ENCODE measurements around the gene PPP1R13L. TPM values are rescaled to one million over a fixed set of nuclear protein-coding genes. Genes with fewer than 3 reads are reported as not detected.

Gene PPP1R13L
- total and polyA plus RNA-seq, 2 of the 8 experiments (the other 6 are each of a cell fraction or from before 2014, with no cell fraction given) = 9.1 to 15.3 TPM

DNA sequence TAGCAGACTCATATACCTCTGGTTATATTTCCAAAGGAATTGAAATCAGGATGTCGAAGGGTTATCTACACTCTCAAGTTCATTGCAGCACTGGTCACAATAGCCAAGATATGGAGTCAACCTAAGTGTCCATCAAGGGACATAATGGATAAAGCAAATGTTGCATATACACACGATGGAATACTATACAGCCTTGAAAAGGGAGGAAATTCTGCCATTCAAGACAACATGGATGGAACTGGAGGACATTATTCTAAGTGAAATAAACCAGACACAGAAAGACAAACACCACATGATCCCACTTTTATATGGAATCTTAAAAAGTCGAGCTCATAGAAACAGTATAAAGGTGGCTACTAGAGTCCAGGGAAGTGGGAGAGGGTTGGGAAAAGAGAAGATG is 32.5 kb upstream of the PPP1R13L start:
- H3K18ac ChIP-seq (ENCODE audit: extremely low read depth, low read length) = no peak overlapping the region
- H4K8ac ChIP-seq (ENCODE audit: extremely low read depth, insufficient read depth, low read length) = no peak overlapping the region
- H2BK5ac ChIP-seq (ENCODE audit: low read depth, low read length) = no peak overlapping the region
- no peak overlapping the region for H2BK120ac ChIP-seq (replicated peaks; ENCODE audit: low read depth, low read length)
- no peak overlapping the region for H3K4me2 ChIP-seq (ENCODE audit: insufficient read depth in 1 of 2, low read depth in 2 of 2, low read length in 2 of 2)
- H3K14ac ChIP-seq (ENCODE audit: insufficient read length) = no peak overlapping the region
- ChIA-PET CTCF (ENCODE audit: partially characterized antibody) (interaction anchor here (1.2 to 21.2 kb wide), 3 partner anchors 9 to 90 kb away, joined by 3 to 760 read pairs (median 3); partner anchors contain the start of gene FOSB), POLR2A (ENCODE audit: partially characterized antibody) (interaction anchor here (1.2 kb wide), 1 partner anchor 29 kb away, joined by 3 read pairs; no protein-coding TSS in a partner anchor)
- no peak overlapping the region for H2AFZ ChIP-seq (ENCODE audit: low read length)
- no peak overlapping the region for H4K5ac ChIP-seq (ENCODE audit: insufficient read length, low read depth, low read length)
- H3K23ac ChIP-seq (ENCODE audit: insufficient read length) = no peak overlapping the region
- H3K4me3 ChIP-seq (ENCODE audit: extremely low read depth in 1 of 4, insufficient read depth in 2 of 4, low read depth in 3 of 4, low read length in 4 of 4) = no peak overlapping the region
- no peak overlapping the region for H3K56ac ChIP-seq (replicated peaks; ENCODE audit: insufficient read length, low read depth, low read length)
- no peak overlapping the region for H2BK12ac ChIP-seq (ENCODE audit: low read depth, low read length)
- no peak overlapping the region for H3K9ac ChIP-seq (replicated peaks in 1 of 4; ENCODE audit: extremely low read depth in 1 of 4, low read depth in 3 of 4, low read length in 3 of 4)
- no peaks in the 10 kb centered on the region; the same call in 1 of the 2 replicates for H3K23me2 ChIP-seq (ENCODE audit: low read depth, low read length)
- H2AK5ac ChIP-seq (ENCODE audit: low read depth, low read length) = no peak overlapping the region
- no peak for FAIRE-seq
- no peak overlapping the region for H4K91ac ChIP-seq (replicated peaks; ENCODE audit: insufficient read length, low read length)
- 86% methylated on average over 3 of the region's 3 CpGs; no CpG with 5 or more reads in 1 of the 2 experiments for WGBS, 2 experiments (ENCODE audit: extremely low coverage in 1 of 2, insufficient coverage in 1 of 2, insufficient read length in 1 of 2, insufficient replicate concordance in 2 of 2, low coverage in 1 of 2, low lambda C conversion rate in 2 of 2, missing lambda C conversion rate in 1 of 2)
- H3K27me3 ChIP-seq (replicated peaks in 1 of 4; ENCODE audit: control insufficient read depth in 3 of 4, extremely low read depth in 1 of 4, insufficient read depth in 3 of 4, low read length in 3 of 4) = peaks cover 0 to 1% (median 0%) of the 10 kb centered on the region in 4 experiments; a peak in 2 of 7 replicates
- no peaks in the 10 kb centered on the region for H4K20me1 ChIP-seq (replicated peaks in 1 of 2; ENCODE audit: control insufficient read depth in 1 of 2, insufficient read depth in 2 of 2, low read length in 2 of 2)
- H3K27ac ChIP-seq (ENCODE audit: low read depth, low read length) = no peak overlapping the region
- no peak overlapping the region for H3K4ac ChIP-seq (replicated peaks; ENCODE audit: insufficient read length, low read depth, low read length)
- H3K79me2 ChIP-seq (ENCODE audit: control insufficient read depth in 1 of 2, insufficient read depth in 2 of 2, low read length in 2 of 2) = no peaks in the 10 kb centered on the region
- TF ChIP-seq KDM1A (IDR thresholded peaks at IDR 0.05; ENCODE audit: borderline replicate concordance, low read length) (peak; percentile 71; the same call in 1 of the 2 replicates), SP4 (IDR thresholded peaks at IDR 0.05; ENCODE audit: low read length) (no peak)
- TF ChIP-seq, protein P1, sequence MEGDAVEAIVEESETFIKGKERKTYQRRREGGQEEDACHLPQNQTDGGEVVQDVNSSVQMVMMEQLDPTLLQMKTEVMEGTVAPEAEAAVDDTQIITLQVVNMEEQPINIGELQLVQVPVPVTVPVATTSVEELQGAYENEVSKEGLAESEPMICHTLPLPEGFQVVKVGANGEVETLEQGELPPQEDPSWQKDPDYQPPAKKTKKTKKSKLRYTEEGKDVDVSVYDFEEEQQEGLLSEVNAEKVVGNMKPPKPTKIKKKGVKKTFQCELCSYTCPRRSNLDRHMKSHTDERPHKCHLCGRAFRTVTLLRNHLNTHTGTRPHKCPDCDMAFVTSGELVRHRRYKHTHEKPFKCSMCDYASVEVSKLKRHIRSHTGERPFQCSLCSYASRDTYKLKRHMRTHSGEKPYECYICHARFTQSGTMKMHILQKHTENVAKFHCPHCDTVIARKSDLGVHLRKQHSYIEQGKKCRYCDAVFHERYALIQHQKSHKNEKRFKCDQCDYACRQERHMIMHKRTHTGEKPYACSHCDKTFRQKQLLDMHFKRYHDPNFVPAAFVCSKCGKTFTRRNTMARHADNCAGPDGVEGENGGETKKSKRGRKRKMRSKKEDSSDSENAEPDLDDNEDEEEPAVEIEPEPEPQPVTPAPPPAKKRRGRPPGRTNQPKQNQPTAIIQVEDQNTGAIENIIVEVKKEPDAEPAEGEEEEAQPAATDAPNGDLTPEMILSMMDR (IDR thresholded peaks at IDR 0.05; ENCODE audit: control extremely low read depth in 1 of 3, insufficient read depth in 1 of 3, low read depth in 1 of 3, low read length in 3 of 3) = no peak
- DNase-seq (ENCODE audit: low read depth in 1 of 2, low spot score in 2 of 2) = no peak
- H3K4me1 ChIP-seq (replicated peaks in 1 of 4; ENCODE audit: control insufficient read depth in 3 of 4, insufficient read depth in 4 of 4, low read length in 3 of 4) = peaks cover 0 to 6% (median 4%) of the 10 kb centered on the region in 4 experiments; a peak in 5 of 7 replicates
- H3K36me3 ChIP-seq (ENCODE audit: control insufficient read depth in 2 of 4, insufficient read depth in 4 of 4, low read length in 3 of 4) = no peaks in the 10 kb centered on the region
- H3K9me3 ChIP-seq (ENCODE audit: insufficient read depth in 2 of 2, low read depth in 1 of 2, low read length in 1 of 2) = no peaks in the 10 kb centered on the region
- H3K79me1 ChIP-seq (ENCODE audit: low read depth, low read length) = no peaks in the 10 kb centered on the region
- H2BK20ac ChIP-seq (ENCODE audit: low read length) = no peak overlapping the region
- no peak overlapping the region for H2BK15ac ChIP-seq (ENCODE audit: low read length)
